Inflammatory macrophage treated with lipopolysaccharide for 1 hour (primary cell): ENCODE data around the gene TRPM7.

Experiments used
- DNase-seq, 2 donors: peaks; one replicate each; pipeline ENCODE4 v3.0.0-alpha.2; 2020 to 2022

TRPM7 gene

GRCh38 chr15:50563756-50564155 lies 122.8 kb downstream of the TRPM7 start:
- DNase-seq: no peak

DNA sequence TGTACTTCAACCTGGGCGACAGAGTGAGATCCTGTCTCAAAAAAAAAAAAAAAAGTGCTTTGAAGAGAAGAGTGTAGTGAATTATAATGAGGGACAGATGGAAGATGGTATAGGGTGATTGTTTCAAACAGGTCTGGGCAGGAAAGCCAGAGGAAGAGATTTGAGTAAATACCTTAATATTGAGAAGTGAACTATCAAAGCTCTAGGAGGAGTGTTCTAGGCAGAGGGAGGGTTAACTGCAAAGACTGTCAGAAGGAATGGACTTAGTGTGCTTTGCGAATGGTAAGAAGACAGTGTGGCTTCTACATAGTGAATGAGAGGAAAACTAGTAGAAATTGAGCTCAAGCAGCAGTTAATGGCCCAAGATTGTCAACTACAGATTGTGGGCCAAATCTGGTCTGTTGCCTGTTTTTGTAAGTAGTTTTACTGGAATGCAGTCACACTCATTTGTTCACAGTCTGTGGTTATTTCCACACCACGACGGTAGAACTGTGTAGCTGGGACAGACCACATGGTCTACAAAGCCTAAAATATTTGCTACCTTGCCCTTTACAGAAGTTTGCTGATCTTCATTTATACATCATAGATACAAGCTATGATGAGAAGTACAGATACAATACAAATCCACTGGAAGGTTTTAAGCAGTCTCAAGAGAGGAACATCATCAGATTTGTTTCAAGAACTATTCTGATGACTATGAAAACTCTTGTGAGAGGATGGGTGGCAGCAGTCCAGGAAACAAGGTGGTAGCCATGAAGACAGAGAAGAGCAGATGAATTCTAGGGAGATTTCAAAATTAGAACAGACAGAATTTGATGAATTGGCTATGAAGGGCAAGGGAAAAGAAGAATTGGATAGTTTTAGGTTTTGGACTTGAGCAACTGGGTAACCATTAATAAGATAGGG lies 123.6 kb downstream of the TRPM7 start:
- no peak for DNase-seq

DNA sequence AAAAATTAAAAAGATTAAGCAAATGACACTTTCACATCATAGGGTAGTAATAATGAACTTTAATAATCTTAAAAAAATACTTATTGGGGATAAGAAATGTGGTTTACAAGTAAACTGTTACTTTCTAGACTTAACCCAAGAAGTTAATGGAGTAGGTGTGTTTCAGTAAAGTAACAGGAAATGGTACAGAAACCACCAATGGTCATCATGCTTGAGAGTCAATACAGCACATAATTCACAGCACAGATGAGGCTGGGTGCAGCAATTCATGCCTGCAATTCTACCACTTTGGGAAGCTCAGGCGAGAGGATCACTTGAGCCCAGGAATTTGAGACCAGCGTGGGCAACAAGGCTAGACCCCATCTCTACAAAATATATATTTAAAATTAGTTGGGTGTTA lies 128.6 kb downstream of the TRPM7 start:
- DNase-seq: no peak

DNA sequence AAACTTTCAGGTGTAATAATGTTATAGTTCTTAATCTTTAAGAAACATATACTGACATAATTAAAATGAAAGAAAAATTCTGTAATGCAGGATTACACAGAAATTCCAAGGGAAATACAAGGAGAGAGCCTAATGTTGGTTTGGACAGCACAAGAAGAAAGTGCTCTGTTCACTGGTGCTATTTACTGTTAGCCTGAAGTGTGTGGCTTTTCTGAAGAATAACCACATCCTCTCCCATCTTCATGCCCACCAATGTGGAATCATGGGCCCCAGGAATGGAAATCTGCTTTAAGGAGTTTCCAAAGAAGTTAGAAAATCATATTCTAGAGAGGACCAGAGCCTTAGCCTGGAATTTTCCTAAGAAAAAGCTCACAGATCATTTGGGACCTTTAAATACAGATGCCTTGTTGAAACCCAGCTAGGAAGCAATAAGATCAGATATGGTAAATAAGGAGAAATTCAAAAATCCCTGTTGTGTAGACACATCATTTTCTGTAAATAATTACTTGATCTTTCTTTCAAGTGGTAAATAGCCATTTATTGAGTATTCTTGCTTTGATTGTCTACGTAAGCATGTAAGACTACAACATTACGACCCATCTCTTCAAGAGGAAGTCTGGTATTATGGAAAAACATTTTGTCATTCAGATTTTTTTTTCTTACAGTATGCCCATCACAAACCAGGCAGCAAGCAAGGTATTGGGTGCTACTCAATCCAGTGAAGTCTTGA lies 129.8 kb downstream of the TRPM7 start:
- DNase-seq: no peak

- DNase-seq: no peak
Measured at GRCh38 chr15:50552238-50552637, 134.4 kb downstream of the TRPM7 start.

GRCh38 chr15:50549326-50549725 lies 137.3 kb downstream of the TRPM7 start:
- no peak for DNase-seq

GRCh38 chr15:50546566-50546965 lies 140.0 kb downstream of the TRPM7 start, which contains the start of gene USP50:
TSS of gene USP50 (minus strand) at chr15:50546666. CDS start at chr15:50546525, 141 bp downstream.
- DNase-seq: no peak

DNA sequence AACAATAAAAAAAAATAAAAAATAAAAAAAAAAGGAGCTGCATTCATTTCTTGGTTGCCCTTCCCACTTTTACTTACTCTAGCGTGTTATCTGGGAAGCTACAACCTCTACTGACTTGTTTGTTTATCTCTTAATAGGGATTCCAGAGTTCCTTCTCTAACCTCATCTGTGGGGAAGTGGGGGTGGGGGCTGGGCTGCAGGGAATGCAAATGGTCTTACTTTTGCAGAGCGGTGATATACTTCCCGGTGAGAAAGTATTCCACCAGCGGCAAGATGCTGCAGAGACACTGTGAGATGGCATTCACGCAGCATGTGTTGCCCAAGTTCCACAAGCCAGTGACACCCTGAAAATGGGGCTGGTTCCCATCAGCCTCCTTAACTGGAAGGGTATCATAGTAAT lies 142.2 kb downstream of the TRPM7 start:
- DNase-seq: no peak

GRCh38 chr15:50543556-50543955 lies 143.0 kb downstream of the TRPM7 start:
- DNase-seq: no peak

- DNase-seq: no peak
Measured at GRCh38 chr15:50542887-50543210, 143.7 kb downstream of the TRPM7 start.

GRCh38 chr15:50531766-50532165 lies 154.8 kb downstream of the TRPM7 start:
- DNase-seq: no peak

- no peak for DNase-seq
Measured at GRCh38 chr15:50531163-50531562, 155.4 kb downstream of the TRPM7 start.

DNA sequence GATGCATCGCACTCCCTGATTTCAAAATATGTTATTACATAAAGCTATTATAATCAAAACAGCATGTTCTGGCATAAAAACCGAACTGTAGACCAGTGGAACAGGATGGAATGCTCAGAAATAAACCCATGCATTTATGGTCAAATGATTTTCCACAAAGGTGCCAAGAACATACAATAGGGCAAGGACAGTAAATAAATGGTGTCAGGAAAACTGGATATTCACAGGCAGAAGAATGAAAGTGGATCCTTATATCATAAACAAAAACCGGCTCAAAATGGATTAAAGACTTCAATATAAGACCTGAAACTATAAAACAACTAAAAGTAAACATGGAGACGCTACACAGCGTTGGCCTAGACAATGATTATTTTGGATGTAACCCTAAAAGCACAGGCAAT lies 162.7 kb downstream of the TRPM7 start:
- no peak for DNase-seq

- DNase-seq: no peak
Measured at GRCh38 chr15:50519740-50520425, 166.7 kb downstream of the TRPM7 start.

DNA sequence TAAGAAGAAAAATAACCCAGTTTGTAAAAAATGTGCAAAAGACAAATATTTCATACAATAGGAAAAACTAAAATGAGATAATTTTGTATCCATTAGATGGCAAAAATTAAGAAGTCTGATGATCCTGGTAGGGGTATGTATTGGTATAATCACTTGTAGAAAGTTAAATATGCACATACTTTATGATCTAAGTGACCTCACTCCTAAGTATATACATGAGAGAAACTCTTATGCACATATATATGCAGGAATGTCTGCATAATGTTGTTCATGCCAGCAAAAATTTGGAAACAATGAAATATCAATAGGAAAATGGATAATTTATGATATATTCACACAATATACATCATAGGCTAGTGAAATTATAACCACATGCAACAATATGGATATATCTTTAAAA lies 173.6 kb downstream of the TRPM7 start:
- no peak for DNase-seq
